OCI-LY7 (cell line): ENCODE results near the gene PATJ. TPM values are rescaled to one million over a fixed set of nuclear protein-coding genes. Genes with fewer than 3 reads are reported as not detected.
"Not testable (repeated sequence)": the region's sequence is repeated elsewhere in the genome, so short reads cannot be mapped to it uniquely, and the experiment has no call there.

Source experiments
- BruUV-seq: library from RNA; stranded (reverse); fragments of 400-500 nt; replicated peaks from 2 replicates; lab custom pipeline; 2021; lab: Mats Ljungman, UMichigan
- CTCF ChIA-PET: fragments of 300-600 bp; sonication (Branson Sonifier 250); formaldehyde crosslinking; loops from one replicate; lab custom pipeline; 2022; ENCODE audit warnings: antibody characterized with exemption; ENCODE audit not compliant: unreplicated experiment; lab: Charles Lee
- POLR2A ChIA-PET: fragments of 300-600 bp; sonication (Branson Sonifier 250); formaldehyde crosslinking; loops from one replicate; lab custom pipeline; 2022; ENCODE audit warnings: antibody characterized with exemption; lab: Charles Lee
- DNase-seq: peaks from one replicate; pipeline ENCODE4 v3.0.0-alpha.2; 2015; ENCODE audit warnings: low spot score
- H2AFZ ChIP-seq: fragments of 200-600 bp; sonication (generic), shearing (Covaris generic); 2 replicates; pipeline ENCODE4 v1.6.1; 2014; ENCODE audit warnings: mild to moderate bottlenecking, antibody characterized with exemption, low read length, moderate library complexity
- H3K27ac ChIP-seq: fragments of 200-600 bp; sonication (generic); 2 replicates; pipeline ENCODE4 v1.5.1; 2014; ENCODE audit warnings: mixed run types, low read depth, mild to moderate bottlenecking, moderate library complexity, low read length, inconsistent platforms; ENCODE audit not compliant: poor library complexity, severe bottlenecking
- H3K36me3 ChIP-seq: fragments of 200-600 bp; sonication (generic); 2 replicates; pipeline ENCODE4 v1.6.1; 2014; ENCODE audit warnings: mild to moderate bottlenecking, antibody characterized with exemption, low read length, moderate library complexity, mixed read lengths; ENCODE audit not compliant: insufficient read depth
- H3K4me1 ChIP-seq: fragments of 200-600 bp; sonication (generic); 2 replicates; pipeline ENCODE4 v1.5.1; 2014; ENCODE audit warnings: mild to moderate bottlenecking, low read length; ENCODE audit not compliant: insufficient read depth, poor library complexity, severe bottlenecking
- H3K4me2 ChIP-seq: fragments of 200-600 bp; sonication (generic); 2 replicates; pipeline ENCODE4 v1.6.1; 2014; ENCODE audit warnings: mild to moderate bottlenecking, low read length
- H3K4me3 ChIP-seq: fragments of 200-600 bp; sonication (generic); 2 replicates; pipeline ENCODE4 v1.5.1; 2014; ENCODE audit warnings: mild to moderate bottlenecking, low read depth, low read length; ENCODE audit not compliant: poor library complexity, severe bottlenecking
- H3K79me2 ChIP-seq: fragments of 200-600 bp; sonication (generic); 2 replicates; pipeline ENCODE4 v1.6.1; 2016; ENCODE audit warnings: low read depth, mild to moderate bottlenecking, low read length, moderate library complexity, mixed read lengths; ENCODE audit not compliant: insufficient read depth
- H3K9me2 ChIP-seq: fragments of 200-600 bp; sonication (generic); 2 replicates; pipeline ENCODE4 v1.6.1; 2016; ENCODE audit warnings: mild to moderate bottlenecking, low read length, mixed read lengths; ENCODE audit not compliant: insufficient read depth
- H3K9me3 ChIP-seq: fragments of 200-600 bp; sonication (generic); 2 replicates; pipeline ENCODE4 v1.6.1; 2014; ENCODE audit warnings: mild to moderate bottlenecking, mixed run types, low read length, mixed read lengths
- H4K20me1 ChIP-seq: fragments of 200-600 bp; sonication (generic); 2 replicates; pipeline ENCODE4 v1.6.1; 2014; ENCODE audit warnings: mild to moderate bottlenecking, antibody characterized with exemption, low read length, moderate library complexity, mixed read lengths; ENCODE audit not compliant: insufficient read depth
- CTCF ChIP-seq: fragments of 200-600 bp; sonication (generic); conservative IDR thresholded peaks from 2 replicates; pipeline ENCODE4 v1.5.1; 2014; ENCODE audit warnings: mild to moderate bottlenecking, antibody characterized with exemption, low read length, moderate library complexity, mixed read lengths
- EZH2phosphoT487 ChIP-seq: fragments of 200-600 bp; sonication (generic); IDR thresholded peaks from 2 replicates; pipeline ENCODE4 v1.6.1; 2018; ENCODE audit warnings: low read depth, borderline replicate concordance, mild to moderate bottlenecking, mixed run types, antibody characterized with exemption, low read length, moderate library complexity, mixed read lengths
- intact Hi-C: fragments of 100-400 bp; cut with micrococcal nuclease; formaldehyde crosslinking; loops from one replicate; pipeline ENCODE4 v1.10.0; 2022; ENCODE audit not compliant: unreplicated experiment
- total RNA-seq, 2 experiments: library from RNA; depleted of rRNA in 1 of 2; stranded (reverse); fragments of >200 nt in 1 of 2; shearing (Covaris generic) in 1 of 2; gene quantifications; 2 replicates each; pipeline ENCODE4 v1.2.3, GENCODE V29; 2014 to 2022

The PATJ gene
- total RNA-seq, 2 experiments from 2014 or later = 0.95 to 4.0 TPM

GRCh38 chr1:62213075-62213914 is 471.0 kb downstream of the PATJ start:
- H3K4me2 ChIP-seq = no peak overlapping the region
- H2AFZ ChIP-seq = no peak overlapping the region
- no peak overlapping the region for H3K27ac ChIP-seq
- BruUV-seq = no TSS peak
- peaks cover 7% of the 10 kb centered on the region; the same call in 1 of the 2 replicates for H3K9me3 ChIP-seq
- no peak for DNase-seq
- ChIA-PET POLR2A (interaction anchor here (0.6 kb wide), 1 partner anchor 513 kb away, joined by 3 read pairs; no protein-coding TSS in a partner anchor), CTCF (no interaction called here)
- no peak for TF ChIP-seq EZH2phosphoT487
- no peak for TF ChIP-seq CTCF
- no peaks in the 10 kb centered on the region for H3K79me2 ChIP-seq
- H3K4me1 ChIP-seq = no peaks in the 10 kb centered on the region
- no peak overlapping the region for H3K4me3 ChIP-seq
- H4K20me1 ChIP-seq = no peaks in the 10 kb centered on the region
- no peaks in the 10 kb centered on the region for H3K9me2 ChIP-seq
- intact Hi-C loops = no loop called here
- H3K36me3 ChIP-seq = no peaks in the 10 kb centered on the region

- POLR2A ChIA-PET = interaction anchor here (0.7 kb wide), 1 partner anchor 1859 kb away, joined by 3 read pairs; no protein-coding TSS in a partner anchor
- Histone ChIP-seq H2AFZ (no peak overlapping the region), H3K9me3 (no peaks in the 10 kb centered on the region), H3K79me2 (no peaks in the 10 kb centered on the region), H3K4me2 (no peak overlapping the region), H3K9me2 (no peaks in the 10 kb centered on the region), H3K4me3 (no peak overlapping the region), H3K4me1 (no peaks in the 10 kb centered on the region), H3K36me3 (no peaks in the 10 kb centered on the region), H3K27ac (no peak overlapping the region), H4K20me1 (no peaks in the 10 kb centered on the region)
- DNase-seq = no peak
- TF ChIP-seq EZH2phosphoT487 (no peak), CTCF (no peak)
- intact Hi-C loops = no loop called here
- no TSS peak for BruUV-seq
- CTCF ChIA-PET = no interaction called here
These were observed 476.3 kb downstream of the PATJ start for GRCh38 chr1:62218604-62219003.

- H3K4me3 ChIP-seq, H3K9me3 ChIP-seq, CTCF ChIA-PET, H3K4me1 ChIP-seq, H3K36me3 ChIP-seq, H3K27ac ChIP-seq, H3K79me2 ChIP-seq, H2AFZ ChIP-seq, H4K20me1 ChIP-seq, BruUV-seq, POLR2A ChIA-PET, intact Hi-C loops, H3K9me2 ChIP-seq, DNase-seq, H3K4me2 ChIP-seq: not testable (repeated sequence)
These were observed 478.2 kb downstream of the PATJ start for GRCh38 chr1:62220456-62220855.
